Calu3 (cell line): Measurements from ENCODE around the gene TARDBP. TPM values are rescaled to one million over a fixed set of nuclear protein-coding genes. Genes with fewer than 3 reads are reported as not detected.
"Not testable (repeated sequence)": the region's sequence is repeated elsewhere in the genome, so short reads cannot be mapped to it uniquely, and the experiment has no call there.

ENCODE experiments used
- BruUV-seq: library from RNA; stranded (reverse); fragments of 400-500 nt; replicated peaks from 2 replicates; lab custom pipeline; 2021; lab: Mats Ljungman, UMichigan
- CTCF ChIA-PET: fragments of 300-600 bp; sonication (Branson Sonifier 250); formaldehyde crosslinking; loops from one replicate; lab custom pipeline; 2022; ENCODE audit warnings: antibody characterized with exemption; lab: Charles Lee
- DNase-seq: peaks from one replicate; pipeline ENCODE4 v3.0.0; 2022
- H3K27ac Mint-ChIP-seq: one replicate; pipeline ENCODE4 v1.8.0; 2022; ENCODE audit warnings: mixed read lengths; ENCODE audit not compliant: unreplicated experiment
- H3K27me3 Mint-ChIP-seq: one replicate; pipeline ENCODE4 v1.8.0; 2022; ENCODE audit warnings: mixed read lengths; ENCODE audit not compliant: unreplicated experiment
- H3K36me3 Mint-ChIP-seq: one replicate; pipeline ENCODE4 v1.8.0; 2022; ENCODE audit warnings: mild to moderate bottlenecking, moderate library complexity, mixed read lengths; ENCODE audit not compliant: insufficient read depth, unreplicated experiment
- H3K4me1 Mint-ChIP-seq: one replicate; pipeline ENCODE4 v1.8.0; 2022; ENCODE audit warnings: mild to moderate bottlenecking, low read depth, mixed read lengths; ENCODE audit not compliant: unreplicated experiment
- H3K4me3 Mint-ChIP-seq: one replicate; pipeline ENCODE4 v1.8.0; 2022; ENCODE audit warnings: mild to moderate bottlenecking, low read depth, moderate library complexity, mixed read lengths; ENCODE audit not compliant: unreplicated experiment
- H3K9me3 Mint-ChIP-seq: one replicate; pipeline ENCODE4 v1.8.0; 2022; ENCODE audit warnings: low read depth, mixed read lengths; ENCODE audit not compliant: unreplicated experiment
- CTCF ChIP-seq: fragments of 200-600 bp; IDR thresholded peaks from one replicate; pipeline ENCODE4 v1.8.0; 2022; ENCODE audit warnings: antibody characterized with exemption; ENCODE audit not compliant: unreplicated experiment
- intact Hi-C: fragments of 100-400 bp; cut with micrococcal nuclease; formaldehyde crosslinking; loops from one replicate; pipeline ENCODE4 v1.10.0; 2022; ENCODE audit not compliant: unreplicated experiment
- total RNA-seq: library from RNA; stranded (reverse); gene quantifications from 2 replicates; pipeline ENCODE4 v1.2.3, GENCODE V29; 2022

Gene TARDBP
- total RNA-seq, 1 experiment from 2014 or later, result 130 TPM

DNA sequence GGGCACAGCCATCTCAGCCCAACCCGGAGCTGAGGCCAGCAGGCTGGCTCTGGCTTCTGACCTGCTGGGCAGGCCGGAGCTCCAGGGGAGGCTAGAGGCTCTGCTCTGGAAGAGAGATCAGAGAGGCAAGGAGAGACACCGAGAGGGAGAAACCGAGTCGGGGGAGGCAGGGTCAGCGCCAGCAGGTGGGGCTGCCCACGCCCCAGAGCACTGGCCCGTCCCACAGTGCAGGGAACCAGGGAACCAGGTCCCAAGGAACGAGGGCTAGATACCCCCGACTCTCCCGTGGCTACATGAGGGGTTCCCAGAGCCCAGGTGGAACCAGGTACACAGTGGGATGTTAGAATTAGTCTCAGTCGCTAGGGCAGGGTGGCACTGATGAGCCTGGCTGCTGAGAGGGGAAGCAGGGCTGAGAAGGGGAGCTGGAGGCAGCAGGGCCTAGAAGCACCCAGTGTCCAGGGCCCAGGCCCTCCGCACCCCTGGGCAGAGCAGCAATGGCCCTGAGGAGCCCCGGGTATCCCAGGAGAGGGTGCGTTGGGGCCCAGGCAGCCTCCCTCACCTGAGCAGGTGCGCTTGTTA, 32.5 kb downstream of the TARDBP start:
- no peak for TF ChIP-seq CTCF
- no peak for DNase-seq
- Mint-ChIP-seq H3K4me1 (no peaks in the 10 kb centered on the region), H3K36me3 (no peaks in the 10 kb centered on the region), H3K27me3 (no peaks in the 10 kb centered on the region), H3K27ac (no peak overlapping the region), H3K4me3 (no peak overlapping the region), H3K9me3 (no peaks in the 10 kb centered on the region)
- no TSS peak for BruUV-seq
- intact Hi-C loops, result no loop called here
- CTCF ChIA-PET, result no interaction called here

DNA sequence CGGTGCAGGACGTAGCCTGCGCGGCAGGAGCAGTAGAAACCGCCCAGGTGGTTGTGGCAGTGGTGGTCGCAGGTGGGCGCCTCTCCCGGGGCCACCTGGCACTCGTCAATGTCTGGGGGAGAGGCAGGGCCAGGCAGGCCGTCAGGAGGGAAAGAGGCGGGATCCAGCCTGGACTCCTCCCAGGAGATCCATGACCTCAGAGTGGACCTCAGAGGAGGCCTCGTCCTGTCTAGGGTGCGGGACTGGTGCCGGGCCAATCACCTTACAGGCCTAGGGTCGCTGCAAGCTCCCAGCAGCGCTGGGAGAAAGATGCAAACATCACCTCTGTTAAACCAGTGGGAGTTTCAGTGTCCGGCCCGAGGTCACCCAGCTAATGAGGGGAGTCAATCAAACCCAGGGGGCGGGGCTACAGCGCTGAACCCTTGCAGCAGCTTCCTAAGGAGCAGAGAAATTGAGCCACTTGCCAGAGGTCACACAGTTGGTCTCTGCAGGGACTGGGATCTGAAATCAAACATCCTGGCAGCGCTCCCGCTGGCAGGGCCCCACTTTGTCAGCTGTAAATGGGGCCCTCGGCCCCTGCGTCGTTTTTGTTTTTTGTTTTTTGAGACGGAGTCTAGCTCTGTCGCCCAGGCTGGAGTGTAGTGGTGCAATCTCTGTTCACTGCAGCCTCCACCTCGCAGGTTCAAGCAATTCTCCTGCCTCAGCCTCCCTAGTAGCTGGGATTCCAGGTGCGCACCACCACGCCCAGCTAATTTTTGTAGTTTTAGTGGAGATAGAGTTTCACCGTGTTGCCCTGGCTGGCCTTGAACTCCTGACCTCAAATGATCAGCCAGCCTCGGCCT, 33.2 kb downstream of the TARDBP start:
- intact Hi-C loops, result no loop called here
- no peaks in the 10 kb centered on the region for H3K27me3 Mint-ChIP-seq
- H3K4me1 Mint-ChIP-seq, result no peaks in the 10 kb centered on the region
- H3K27ac Mint-ChIP-seq, result no peak overlapping the region
- no peak overlapping the region for H3K4me3 Mint-ChIP-seq
- DNase-seq, result no peak
- TF ChIP-seq CTCF, result no peak
- no peaks in the 10 kb centered on the region for H3K9me3 Mint-ChIP-seq
- CTCF ChIA-PET, result no interaction called here
- BruUV-seq, result no TSS peak
- H3K36me3 Mint-ChIP-seq, result no peaks in the 10 kb centered on the region

DNA sequence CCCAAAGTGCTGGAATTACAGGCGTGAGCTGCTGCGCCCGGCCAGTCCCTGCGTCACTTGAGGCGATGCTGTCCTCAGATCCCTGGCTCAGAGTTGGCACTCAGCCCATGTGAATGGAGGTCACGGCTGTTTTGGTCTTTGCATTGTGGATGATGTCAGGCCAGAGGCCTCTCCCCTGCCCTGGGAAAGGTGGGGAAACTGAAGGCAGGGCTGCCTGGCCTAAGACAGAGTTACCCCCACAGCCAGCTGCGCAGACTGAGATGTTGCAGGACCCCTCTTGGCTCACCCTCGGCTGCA, 33.8 kb downstream of the TARDBP start:
- no peaks in the 10 kb centered on the region for H3K27me3 Mint-ChIP-seq
- no peaks in the 10 kb centered on the region for H3K9me3 Mint-ChIP-seq
- CTCF ChIA-PET, result no interaction called here
- no peaks in the 10 kb centered on the region for H3K4me1 Mint-ChIP-seq
- no peak overlapping the region for H3K27ac Mint-ChIP-seq
- DNase-seq, result no peak
- no peak for TF ChIP-seq CTCF
- no peaks in the 10 kb centered on the region for H3K36me3 Mint-ChIP-seq
- no TSS peak for BruUV-seq
- intact Hi-C loops, result no loop called here
- no peak overlapping the region for H3K4me3 Mint-ChIP-seq

- no TSS peak for BruUV-seq
- TF ChIP-seq CTCF, result no peak
Measured at GRCh38 chr1:11046625-11047365, 34.3 kb downstream of the TARDBP start, which contains the start of gene MASP2. TSS of gene MASP2 (minus strand) at chr1:11047239. CDS start at chr1:11047207, 32 bp downstream.

DNA sequence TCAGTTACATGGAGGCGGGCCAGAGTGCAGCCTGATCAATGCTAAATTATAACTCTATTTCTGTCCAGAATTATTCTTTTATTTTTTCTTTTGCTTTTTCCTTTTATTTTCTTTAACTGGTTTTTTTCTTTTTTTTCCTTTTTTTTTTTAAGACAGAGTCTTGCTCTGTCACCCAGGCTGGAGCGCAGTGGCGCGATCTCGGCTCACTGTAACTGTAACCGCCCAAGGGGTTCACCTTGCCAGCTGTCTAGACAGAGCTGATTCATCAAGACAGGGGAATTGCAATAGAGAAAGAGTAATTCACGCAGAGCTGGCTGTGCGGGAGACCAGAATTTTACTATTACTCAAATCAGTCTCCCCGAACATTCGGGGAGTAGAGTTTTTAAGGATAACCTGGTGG, 38.7 kb downstream of the TARDBP start:
- H3K27me3 Mint-ChIP-seq, H3K4me3 Mint-ChIP-seq, H3K9me3 Mint-ChIP-seq, DNase-seq, H3K36me3 Mint-ChIP-seq, H3K27ac Mint-ChIP-seq, H3K4me1 Mint-ChIP-seq, intact Hi-C loops, CTCF ChIA-PET, BruUV-seq: not testable (repeated sequence)

More at GRCh38 chr1:11046625-11047365, 34.3 kb downstream of the TARDBP start, which contains the start of gene MASP2:
- no peaks in the 10 kb centered on the region for H3K27me3 Mint-ChIP-seq
- H3K36me3 Mint-ChIP-seq, result no peaks in the 10 kb centered on the region
- no peaks in the 10 kb centered on the region for H3K9me3 Mint-ChIP-seq
- H3K27ac Mint-ChIP-seq, result no peak within 1 kb of the TSS
- no peaks in the 10 kb centered on the region for H3K4me1 Mint-ChIP-seq
- no peak for DNase-seq
- no peak within 1 kb of the TSS for H3K4me3 Mint-ChIP-seq
- intact Hi-C loops, result no loop called here
- CTCF ChIA-PET, result no interaction called here
